OCI-LY1 (cell line): ENCODE measurements around the gene COL21A1.

Experiments used
- CTCF ChIP-seq: fragments of 200-600 bp; sonication (generic), shearing (Covaris generic); IDR thresholded peaks from 2 replicates; pipeline ENCODE4 v1.5.1; 2017; ENCODE audit warnings: mild to moderate bottlenecking, antibody characterized with exemption, low read length, moderate library complexity, mixed read lengths
- EZH2 ChIP-seq: fragments of 200-600 bp; sonication (generic), shearing (Covaris generic); IDR thresholded peaks from 2 replicates; pipeline ENCODE4 v1.8.0; 2017; ENCODE audit warnings: borderline replicate concordance, mixed run types, mild to moderate bottlenecking, antibody characterized with exemption, low read length, moderate library complexity, mixed read lengths

GRCh38 chr6:56104591-56104990 lies 142.8 kb downstream of the COL21A1 start:
- TF ChIP-seq CTCF (no peak), EZH2 (no peak)
